Measurements from ENCODE around the gene MR1.

GRCh38 chr1:181079920-181080319 is 46.1 kb downstream of the MR1 start:
- TF ChIP-seq AFF4 (CRISPR knock-in tag; IDR thresholded peaks at IDR 0.05): no peak
- no peak for TF ChIP-seq SAFB (IDR thresholded peaks at IDR 0.05; ENCODE audit: borderline replicate concordance, low read depth, low read length)
- TF ChIP-seq EP300 (IDR thresholded peaks at IDR 0.05; ENCODE audit: low read length): no peak
- no peak for TF ChIP-seq ZNF644 (tag; IDR thresholded peaks at IDR 0.05; ENCODE audit: low read depth)
- no peak for TF ChIP-seq ZNF449 (CRISPR knock-in tag; IDR thresholded peaks at IDR 0.05)
- TF ChIP-seq ERF (CRISPR knock-in tag; IDR thresholded peaks at IDR 0.05): no peak
- no peak for TF ChIP-seq TEAD2 (tag; IDR thresholded peaks at IDR 0.05)
- TF ChIP-seq ZBTB49 (CRISPR knock-in tag; IDR thresholded peaks at IDR 0.05; ENCODE audit: borderline replicate concordance): no peak
- no peak for TF ChIP-seq ZFP91 (CRISPR knock-in tag; IDR thresholded peaks at IDR 0.05)
- no peak for TF ChIP-seq RBM34 (IDR thresholded peaks at IDR 0.05; ENCODE audit: borderline replicate concordance, insufficient read depth, low read length)
